Measurements from ENCODE around the gene ZNF200. TPM values are rescaled to one million over a fixed set of nuclear protein-coding genes. Genes with fewer than 3 reads are reported as not detected.
A peak's percentile ranks its signal among the peaks of the same experiment; 100 is the strongest.
"Not testable (repeated sequence)": the region's sequence is repeated elsewhere in the genome, so short reads cannot be mapped to it uniquely, and the experiment has no call there.

Gene ZNF200
- total and polyA plus RNA-seq, 4 donors = 1.8 to 5.3 (median 3.4) TPM

GRCh38 chr16:3186946-3187690, 47.8 kb downstream of the ZNF200 start (continued):
- TF ChIP-seq MAX (IDR thresholded peaks at IDR 0.05) = no peak

- WGBS = 7% methylated on average over 42 of the region's 42 CpGs
- H3K36me3 ChIP-seq (ENCODE audit: control insufficient read depth in 4 of 4, insufficient read depth in 3 of 4, low read depth in 1 of 4, low read length in 3 of 4) = no peaks in the 10 kb centered on the region
- H3K27me3 ChIP-seq (ENCODE audit: control insufficient read depth in 4 of 4, insufficient read depth in 4 of 4, low read length in 3 of 4) = peaks cover 2 to 18% (median 12%) of the 10 kb centered on the region in 4 donors
- TF ChIP-seq HNF4G (IDR thresholded peaks at IDR 0.05) (no peak), TAF1 (conservative IDR thresholded peaks at IDR 0.05) (no peak), YY1 (IDR thresholded peaks at IDR 0.05) (no peak), ATF3 (IDR thresholded peaks at IDR 0.05) (no peak), JUND (IDR thresholded peaks at IDR 0.05) (no peak), CTCF (IDR thresholded peaks at IDR 0.05; ENCODE audit: low read depth, low read length, missing input control) (no peak), EGR1 (IDR thresholded peaks at IDR 0.05; ENCODE audit: low read depth in 2 of 2) (no peak), MAX (IDR thresholded peaks at IDR 0.05) (no peak)
- H3K4me3 ChIP-seq (ENCODE audit: low read depth in 1 of 3, low read length in 3 of 3) = peak overlapping the region in 1 of 3 donors; percentile 17
- no peak overlapping the region for H3K27ac ChIP-seq (ENCODE audit: low read depth in 1 of 2, low read length in 2 of 2)
- H3K4me1 ChIP-seq (ENCODE audit: control insufficient read depth in 4 of 4, insufficient read depth in 4 of 4, low read length in 3 of 4) = peaks cover 4 to 10% (median 6%) of the 10 kb centered on the region in 4 donors
- no peak overlapping the region for H3K9ac ChIP-seq (ENCODE audit: low read depth in 1 of 2, low read length in 2 of 2)
- peaks cover 2 to 6% (median 4%) of the 10 kb centered on the region in 4 donors for H3K9me3 ChIP-seq (ENCODE audit: control insufficient read depth in 4 of 4, low read length in 3 of 4)
- no peak for DNase-seq (ENCODE audit: low spot score)
These were observed 51.4 kb downstream of the ZNF200 start for GRCh38 chr16:3183445-3184139.

GRCh38 chr16:3182608-3183444, 52.1 kb downstream of the ZNF200 start:
- Histone ChIP-seq H3K4me3 (ENCODE audit: low read depth in 1 of 3, low read length in 3 of 3) (peak overlapping the region in 1 of 3 donors; percentile 17), H3K27ac (ENCODE audit: low read depth in 1 of 2, low read length in 2 of 2) (no peak overlapping the region), H3K4me1 (ENCODE audit: control insufficient read depth in 4 of 4, insufficient read depth in 4 of 4, low read length in 3 of 4) (peaks cover 4 to 8% (median 6%) of the 10 kb centered on the region in 4 donors), H3K36me3 (ENCODE audit: control insufficient read depth in 4 of 4, insufficient read depth in 3 of 4, low read depth in 1 of 4, low read length in 3 of 4) (no peaks in the 10 kb centered on the region), H3K27me3 (ENCODE audit: control insufficient read depth in 4 of 4, insufficient read depth in 4 of 4, low read length in 3 of 4) (peaks cover 2 to 18% (median 12%) of the 10 kb centered on the region in 4 donors), H3K9ac (ENCODE audit: low read depth in 1 of 2, low read length in 2 of 2) (no peak overlapping the region), H3K9me3 (ENCODE audit: control insufficient read depth in 4 of 4, low read length in 3 of 4) (peaks cover 2 to 6% (median 4%) of the 10 kb centered on the region in 4 donors)
- DNase-seq (ENCODE audit: low spot score) = no peak
- TF ChIP-seq RXRA (IDR thresholded peaks at IDR 0.05) (no peak), CTCF (IDR thresholded peaks at IDR 0.05; ENCODE audit: low read depth, low read length, missing input control) (no peak), HNF4A (conservative IDR thresholded peaks at IDR 0.05) (no peak), RAD21 (IDR thresholded peaks at IDR 0.05) (no peak), FOXA1 (IDR thresholded peaks at IDR 0.05) (no peak), HNF4G (IDR thresholded peaks at IDR 0.05) (no peak), TAF1 (conservative IDR thresholded peaks at IDR 0.05) (no peak), YY1 (IDR thresholded peaks at IDR 0.05) (no peak), EGR1 (IDR thresholded peaks at IDR 0.05; ENCODE audit: low read depth in 2 of 2) (no peak)
- 5% methylated on average over 72 of the region's 72 CpGs for WGBS

- H3K36me3 ChIP-seq (ENCODE audit: control insufficient read depth in 4 of 4, insufficient read depth in 3 of 4, low read depth in 1 of 4, low read length in 3 of 4); H3K4me1 ChIP-seq (ENCODE audit: control insufficient read depth in 4 of 4, insufficient read depth in 4 of 4, low read length in 3 of 4); DNase-seq (ENCODE audit: low spot score); H3K9me3 ChIP-seq (ENCODE audit: control insufficient read depth in 4 of 4, low read length in 3 of 4); H3K27ac ChIP-seq (ENCODE audit: low read depth in 1 of 2, low read length in 2 of 2); H3K4me3 ChIP-seq (ENCODE audit: low read depth in 1 of 3, low read length in 3 of 3); H3K9ac ChIP-seq (ENCODE audit: low read depth in 1 of 2, low read length in 2 of 2): not testable (repeated sequence)
- H3K27me3 ChIP-seq (ENCODE audit: control insufficient read depth in 4 of 4, insufficient read depth in 4 of 4, low read length in 3 of 4) = peaks cover 2 to 18% (median 12%) of the 10 kb centered on the region in 4 donors
- WGBS = 31% methylated on average over 8 of the region's 8 CpGs
These were observed 52.7 kb downstream of the ZNF200 start for GRCh38 chr16:3182293-3182607.
